Trophoblast cell (in vitro differentiated cells and primary cell): Measurements from ENCODE around the gene TRAF4.

Experiments used
- DNase-seq, 2 donors: peaks; one replicate each; pipeline ENCODE4 v3.0.0-alpha.2; 2016
- H2AFZ ChIP-seq: 2 replicates; pipeline ENCODE4 v1.6.1; 2013; ENCODE audit warnings: low read length, moderate library complexity, mild to moderate bottlenecking; ENCODE audit not compliant: insufficient read depth, poor library complexity
- H2AK5ac ChIP-seq: 2 replicates; pipeline ENCODE4 v1.6.1; 2013; ENCODE audit warnings: mild to moderate bottlenecking, low read length
- H2BK120ac ChIP-seq: 2 replicates; pipeline ENCODE4 v1.6.1; 2013; ENCODE audit warnings: low read length, mild to moderate bottlenecking, moderate library complexity; ENCODE audit not compliant: insufficient read depth, poor library complexity
- H2BK12ac ChIP-seq: 2 replicates; pipeline ENCODE4 v1.6.1; 2013; ENCODE audit warnings: mild to moderate bottlenecking, low read length, moderate library complexity
- H2BK5ac ChIP-seq: 2 replicates; pipeline ENCODE4 v1.6.1; 2013; ENCODE audit warnings: low read length, low read depth, moderate library complexity, mild to moderate bottlenecking; ENCODE audit not compliant: poor library complexity
- H3K14ac ChIP-seq: 2 replicates; pipeline ENCODE4 v1.6.1; 2013; ENCODE audit warnings: mild to moderate bottlenecking, low read length
- H3K18ac ChIP-seq: 2 replicates; pipeline ENCODE4 v1.6.1; 2013; ENCODE audit warnings: mild to moderate bottlenecking, low read length
- H3K23ac ChIP-seq: 2 replicates; pipeline ENCODE4 v1.6.1; 2013; ENCODE audit warnings: low read length
- H3K27ac ChIP-seq: 2 replicates; pipeline ENCODE4 v1.5.1; 2013; ENCODE audit warnings: low read depth, mild to moderate bottlenecking, inconsistent platforms, low read length, moderate library complexity
- H3K27me3 ChIP-seq: 2 replicates; pipeline ENCODE4 v1.6.1; 2013; ENCODE audit warnings: inconsistent platforms, mild to moderate bottlenecking, low read length, moderate library complexity; ENCODE audit not compliant: insufficient read depth
- H3K36me3 ChIP-seq, 2 experiments: 1 replicate in 1 of 2; 2 replicates in 1 of 2; pipeline ENCODE4 v1.6.1; 2013; ENCODE audit warnings: low read length in 2 of 2, mild to moderate bottlenecking in 2 of 2, moderate library complexity in 1 of 2; ENCODE audit not compliant: insufficient read depth in 2 of 2, control insufficient read depth in 1 of 2
- H3K4ac ChIP-seq: 2 replicates; pipeline ENCODE4 v1.6.1; 2013; ENCODE audit warnings: low read depth, mild to moderate bottlenecking, low read length, moderate library complexity
- H3K4me1 ChIP-seq, 2 experiments: 1 replicate in 1 of 2; 2 replicates in 1 of 2; pipeline ENCODE4 v1.6.1; 2013; ENCODE audit warnings: low read length in 2 of 2, mild to moderate bottlenecking in 2 of 2, moderate library complexity in 1 of 2; ENCODE audit not compliant: insufficient read depth in 2 of 2, control insufficient read depth in 1 of 2
- H3K4me2 ChIP-seq: 2 replicates; pipeline ENCODE4 v1.6.1; 2013; ENCODE audit warnings: inconsistent platforms, mild to moderate bottlenecking, low read length, moderate library complexity
- H3K4me3 ChIP-seq: 2 replicates; pipeline ENCODE4 v1.5.1; 2013; ENCODE audit warnings: mild to moderate bottlenecking, low read depth, low read length, inconsistent platforms
- H3K79me1 ChIP-seq: one replicate; pipeline ENCODE4 v1.6.1; 2013; ENCODE audit warnings: low read length
- H3K79me2 ChIP-seq: 2 replicates; pipeline ENCODE4 v1.6.1; 2013; ENCODE audit warnings: low read length, mild to moderate bottlenecking; ENCODE audit not compliant: control insufficient read depth, insufficient read depth, poor library complexity
- H3K9ac ChIP-seq: 2 replicates; pipeline ENCODE4 v1.6.1; 2013; ENCODE audit warnings: mild to moderate bottlenecking, low read length
- H3K9me3 ChIP-seq: 2 replicates; pipeline ENCODE4 v1.6.1; 2013; ENCODE audit warnings: low read depth, mild to moderate bottlenecking, control low read depth, inconsistent platforms, low read length; ENCODE audit not compliant: insufficient read depth
- H4K12ac ChIP-seq: 2 replicates; pipeline ENCODE4 v1.6.1; 2013; ENCODE audit warnings: low read depth, mild to moderate bottlenecking, low read length, moderate library complexity
- H4K8ac ChIP-seq: 2 replicates; pipeline ENCODE4 v1.6.1; 2013; ENCODE audit warnings: low read depth, mild to moderate bottlenecking, low read length, moderate library complexity
- H4K91ac ChIP-seq: one replicate; pipeline ENCODE4 v1.6.1; 2013; ENCODE audit warnings: low read depth, mild to moderate bottlenecking, low read length, moderate library complexity
- WGBS: extraction: QIAGEN DNeasy Blood & Tissue Kit; methylation state at CpG from one replicate; pipeline ENCODE4 v1.1.7; 2013; ENCODE audit warnings: missing lambda C conversion rate; ENCODE audit not compliant: insufficient read length, insufficient coverage; ENCODE audit errors: extremely low coverage; 5-methylcytosine and 5-hydroxymethylcytosine counted together

Gene TRAF4

DNA sequence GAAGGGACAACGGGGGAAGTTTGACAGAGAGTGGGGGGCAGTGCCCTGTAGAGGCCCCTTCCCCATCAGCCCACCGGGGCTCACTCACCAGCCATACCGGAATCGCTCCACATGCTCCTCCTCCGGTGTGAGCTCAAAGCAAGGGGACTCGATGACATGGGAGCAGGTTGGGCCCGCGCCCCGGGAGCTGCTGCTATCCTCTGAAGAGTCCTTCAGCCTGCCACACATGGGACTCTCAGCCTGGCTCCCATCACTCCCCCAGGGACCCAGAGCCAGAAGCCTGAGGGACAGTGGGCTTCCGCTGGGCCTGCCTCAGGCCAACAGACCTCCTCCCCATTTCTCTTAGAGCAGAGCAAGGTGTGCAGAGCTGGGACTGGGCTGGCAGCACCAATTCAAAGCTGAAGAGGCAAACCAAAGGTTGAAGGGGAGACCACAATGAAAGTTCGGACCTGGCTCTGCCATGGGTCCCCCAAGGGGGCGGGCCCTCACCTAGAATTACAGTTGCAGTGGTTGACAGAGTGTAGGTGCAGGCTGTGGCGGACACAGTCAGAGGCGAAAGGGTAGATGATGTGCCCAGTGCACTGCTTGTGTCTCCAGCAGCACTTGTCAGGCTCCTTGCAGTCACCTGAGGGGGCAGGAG lies 39.5 kb upstream of the TRAF4 start:
- no peak overlapping the region for H4K91ac ChIP-seq
- WGBS: no CpG with 5 or more reads among the region's 14 CpGs
- H3K14ac ChIP-seq: no peak overlapping the region
- no peak overlapping the region for H2AK5ac ChIP-seq
- H2BK12ac ChIP-seq: no peak overlapping the region
- no peaks in the 10 kb centered on the region for H3K79me1 ChIP-seq
- H3K27ac ChIP-seq: no peak overlapping the region
- no peak overlapping the region for H2AFZ ChIP-seq
- H4K12ac ChIP-seq: no peak overlapping the region
- H3K4me1 ChIP-seq: no peaks in the 10 kb centered on the region
- H3K4me3 ChIP-seq: no peak overlapping the region
- peaks cover 54 to 65% of the 10 kb centered on the region in 2 experiments for H3K36me3 ChIP-seq
- no peak overlapping the region for H3K9ac ChIP-seq
- H3K23ac ChIP-seq: no peak overlapping the region
- no peak overlapping the region for H4K8ac ChIP-seq
- H3K4me2 ChIP-seq: no peak overlapping the region
- no peaks in the 10 kb centered on the region for H3K27me3 ChIP-seq
- H3K18ac ChIP-seq: no peak overlapping the region
- H3K4ac ChIP-seq: no peak overlapping the region
- no peaks in the 10 kb centered on the region for H3K79me2 ChIP-seq
- DNase-seq: no peak
- H3K9me3 ChIP-seq: no peaks in the 10 kb centered on the region
- H2BK5ac ChIP-seq: no peak overlapping the region
- H2BK120ac ChIP-seq: no peak overlapping the region

DNA sequence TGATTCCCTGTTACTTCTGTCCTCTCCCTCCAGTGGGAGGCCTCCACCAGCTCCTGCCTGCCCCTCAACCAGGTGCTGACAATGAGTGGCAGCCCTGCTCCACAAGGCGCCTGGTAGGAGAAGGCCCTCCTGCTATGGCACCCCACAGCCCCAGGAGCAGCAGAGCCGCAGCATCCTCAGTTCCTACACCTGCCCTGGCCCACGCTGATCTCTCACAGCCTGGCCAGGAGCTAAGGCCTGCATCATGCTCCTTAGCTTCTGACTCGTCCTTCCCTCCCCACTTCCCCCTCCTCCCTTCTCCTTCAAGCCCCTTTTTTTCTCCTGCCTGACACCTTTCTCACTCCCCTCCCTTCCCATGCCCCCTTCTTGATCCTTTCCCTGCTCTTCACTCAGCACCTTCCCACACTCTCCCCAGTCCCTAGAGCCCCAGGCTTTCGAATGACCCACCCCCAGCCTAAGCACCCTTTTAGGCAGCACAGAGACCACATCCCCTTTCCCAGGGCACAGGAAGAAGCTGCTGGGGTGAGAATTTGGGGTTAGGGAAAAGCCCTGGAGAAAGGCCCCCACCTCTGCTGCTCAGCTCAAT lies 38.6 kb upstream of the TRAF4 start:
- no peak overlapping the region for H2BK120ac ChIP-seq
- no peak overlapping the region for H3K9ac ChIP-seq
- H4K91ac ChIP-seq: no peak overlapping the region
- H3K27ac ChIP-seq: no peak overlapping the region
- no peak overlapping the region for H2BK12ac ChIP-seq
- no peak overlapping the region for H3K4ac ChIP-seq
- WGBS: no CpG with 5 or more reads among the region's 5 CpGs
- no peak overlapping the region for H4K12ac ChIP-seq
- no peak overlapping the region for H2AFZ ChIP-seq
- no peaks in the 10 kb centered on the region for H3K79me1 ChIP-seq
- H2AK5ac ChIP-seq: no peak overlapping the region
- peaks cover 2 to 4% of the 10 kb centered on the region in 2 experiments for H3K4me1 ChIP-seq
- H3K27me3 ChIP-seq: no peaks in the 10 kb centered on the region
- H3K23ac ChIP-seq: no peak overlapping the region
- no peak overlapping the region for H3K18ac ChIP-seq
- H3K36me3 ChIP-seq: peaks cover 46 to 57% of the 10 kb centered on the region in 2 experiments
- H3K14ac ChIP-seq: no peak overlapping the region
- H4K8ac ChIP-seq: no peak overlapping the region
- H3K4me3 ChIP-seq: no peak overlapping the region
- no peak overlapping the region for H2BK5ac ChIP-seq
- H3K79me2 ChIP-seq: no peaks in the 10 kb centered on the region
- no peaks in the 10 kb centered on the region for H3K9me3 ChIP-seq
- no peak overlapping the region for H3K4me2 ChIP-seq
- DNase-seq: no peak

DNA sequence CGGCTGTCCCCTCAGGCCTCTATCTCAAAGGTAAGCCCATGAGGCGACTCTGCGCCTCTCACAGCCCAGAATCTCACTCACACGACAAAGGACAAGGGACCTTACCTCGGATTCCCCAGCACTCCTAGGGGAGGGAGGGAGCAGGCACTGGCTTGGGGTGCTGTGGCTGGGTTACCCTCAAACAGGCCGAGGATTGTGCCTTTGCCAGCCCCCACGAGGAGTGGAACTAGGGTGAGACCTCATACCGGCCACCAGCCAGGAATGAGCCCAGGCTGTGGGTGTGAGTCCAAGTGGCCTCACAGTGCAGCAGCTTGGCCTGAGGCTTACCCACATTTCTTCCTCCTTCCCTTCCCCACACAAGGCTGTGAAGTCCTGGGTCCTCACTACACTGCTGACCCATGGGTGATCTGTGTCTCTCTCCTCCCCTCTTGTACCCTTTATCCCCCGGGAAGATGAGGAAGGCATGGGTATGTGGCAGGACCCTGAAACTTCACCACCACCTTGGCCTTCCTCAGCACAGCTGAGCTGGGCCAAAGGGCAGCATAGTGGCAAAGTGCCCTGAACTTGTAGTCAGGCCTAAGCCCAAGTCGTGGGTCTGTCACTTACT lies 38.0 kb upstream of the TRAF4 start:
- Histone ChIP-seq H3K4me3 (no peak overlapping the region), H3K4me1 (peaks cover 2 to 4% of the 10 kb centered on the region in 2 experiments), H3K4me2 (no peak overlapping the region), H3K9ac (no peak overlapping the region), H2BK5ac (no peak overlapping the region), H3K79me2 (peaks cover 4% of the 10 kb centered on the region), H3K14ac (no peak overlapping the region), H3K9me3 (no peaks in the 10 kb centered on the region), H2BK12ac (no peak overlapping the region), H4K91ac (no peak overlapping the region), H2AK5ac (no peak overlapping the region), H2BK120ac (no peak overlapping the region), H3K23ac (no peak overlapping the region), H3K27me3 (no peaks in the 10 kb centered on the region), H3K79me1 (peaks cover 4% of the 10 kb centered on the region), H3K4ac (no peak overlapping the region), H2AFZ (no peak overlapping the region), H4K12ac (no peak overlapping the region), H3K18ac (no peak overlapping the region), H4K8ac (no peak overlapping the region), H3K36me3 (peaks cover 39 to 50% of the 10 kb centered on the region in 2 experiments), H3K27ac (no peak overlapping the region)
- DNase-seq: no peak
- WGBS: no CpG with 5 or more reads among the region's 10 CpGs

DNA sequence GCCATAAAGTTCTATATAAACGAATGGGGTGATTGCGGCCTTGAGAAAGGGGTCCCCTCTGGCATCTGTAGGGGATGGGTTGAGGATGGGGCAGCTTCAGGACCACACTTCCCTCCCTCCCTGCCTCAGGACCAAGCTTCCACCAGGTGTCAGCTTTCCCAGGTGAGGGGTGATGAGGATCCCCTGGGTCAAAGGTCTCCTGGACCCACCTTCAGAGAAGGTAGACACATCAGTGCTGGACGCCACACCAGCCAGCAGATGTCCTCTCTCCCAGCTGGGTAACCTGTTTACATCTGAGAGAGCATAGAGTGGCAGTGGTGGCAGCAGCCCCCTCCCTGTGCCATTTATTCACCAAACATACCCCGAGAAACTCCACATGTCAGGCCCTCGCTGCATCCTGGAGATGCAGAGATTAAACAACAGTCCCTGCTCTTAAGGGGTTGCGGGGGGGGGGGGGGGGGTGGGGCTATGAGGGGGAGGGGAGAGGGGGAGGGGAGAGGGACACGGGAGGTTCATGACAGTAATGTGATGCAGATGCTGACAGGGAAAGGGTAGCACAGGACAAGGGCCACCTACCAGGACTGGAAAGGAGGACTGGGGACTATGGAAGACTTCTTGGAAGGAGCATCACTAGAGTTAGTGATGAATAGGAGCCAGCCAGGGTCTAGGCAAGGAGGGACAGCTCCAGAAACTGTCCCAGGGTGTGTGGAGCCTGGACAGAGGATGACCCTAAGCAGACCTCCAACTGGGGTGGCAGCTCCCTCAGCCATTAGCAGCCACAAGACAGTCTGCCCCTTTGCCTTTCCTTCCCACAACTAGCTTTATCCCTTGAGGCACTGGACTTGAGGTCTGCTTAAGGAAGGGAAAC lies 37.1 kb upstream of the TRAF4 start:
- H2AK5ac ChIP-seq: no peak overlapping the region
- H4K12ac ChIP-seq: no peak overlapping the region
- no CpG with 5 or more reads among the region's 7 CpGs for WGBS

More for the DNA sequence above, 37.1 kb upstream of the TRAF4 start:
- peaks cover 3 to 4% of the 10 kb centered on the region in 2 experiments for H3K4me1 ChIP-seq
- H3K36me3 ChIP-seq: peaks cover 30 to 42% of the 10 kb centered on the region in 2 experiments
- no peak overlapping the region for H4K8ac ChIP-seq
- no peak overlapping the region for H3K23ac ChIP-seq
- H3K9ac ChIP-seq: no peak overlapping the region
- no peak overlapping the region for H4K91ac ChIP-seq
- no peak overlapping the region for H3K14ac ChIP-seq
- peaks cover 7% of the 10 kb centered on the region for H3K79me2 ChIP-seq
- no peak overlapping the region for H3K4me3 ChIP-seq
- H3K9me3 ChIP-seq: no peaks in the 10 kb centered on the region
- no peak overlapping the region for H2BK120ac ChIP-seq
- peaks cover 11% of the 10 kb centered on the region for H3K79me1 ChIP-seq
- no peak overlapping the region for H3K4me2 ChIP-seq
- no peak overlapping the region for H3K4ac ChIP-seq
- H2BK5ac ChIP-seq: no peak overlapping the region
- no peak overlapping the region for H3K27ac ChIP-seq
- DNase-seq: no peak
- no peak overlapping the region for H3K18ac ChIP-seq
- H3K27me3 ChIP-seq: no peaks in the 10 kb centered on the region
- no peak overlapping the region for H2AFZ ChIP-seq
- no peak overlapping the region for H2BK12ac ChIP-seq
